CD8-positive, alpha-beta memory T cell (primary cell): Measurements from ENCODE around the gene PMIS2. TPM values are rescaled to one million over a fixed set of nuclear protein-coding genes. Genes with fewer than 3 reads are reported as not detected.

Experiments
- CTCF ChIA-PET: fragments of 350-600 bp; sonication (Branson Sonifier 250); formaldehyde crosslinking; loops from one replicate; lab custom pipeline; 2021; ENCODE audit warnings: antibody characterized with exemption; lab: Charles Lee
- POLR2A ChIA-PET: fragments of 350-600 bp; sonication (Branson Sonifier 250); formaldehyde crosslinking; loops from one replicate; lab custom pipeline; 2021; ENCODE audit warnings: antibody characterized with exemption; lab: Charles Lee
- DNase-seq, 5 donors: peaks; one replicate each; pipeline versions ENCODE4 v3.0.0 to v3.0.0-alpha.2; 2020 to 2022; ENCODE audit warnings: mixed read lengths in 1 of 5
- H3K27ac ChIP-seq: one replicate; pipeline ENCODE4 v1.7.0; 2013; ENCODE audit warnings: low read depth, mild to moderate bottlenecking, low read length, moderate library complexity
- H3K27me3 ChIP-seq: 2 replicates; pipeline ENCODE4 v1.7.0; 2013; ENCODE audit warnings: low read length, mild to moderate bottlenecking; ENCODE audit not compliant: insufficient read depth, poor library complexity, severe bottlenecking
- H3K36me3 ChIP-seq: 2 replicates; pipeline ENCODE4 v1.7.0; 2013; ENCODE audit warnings: mild to moderate bottlenecking, low read length, moderate library complexity; ENCODE audit not compliant: insufficient read depth
- H3K4me1 ChIP-seq: 2 replicates; pipeline ENCODE4 v1.7.0; 2013; ENCODE audit warnings: mild to moderate bottlenecking, low read length, moderate library complexity; ENCODE audit not compliant: insufficient read depth
- H3K4me3 ChIP-seq: 2 replicates; pipeline ENCODE4 v1.7.0; 2013; ENCODE audit warnings: mild to moderate bottlenecking, low read length
- H3K9me3 ChIP-seq: 2 replicates; pipeline ENCODE4 v1.7.0; 2013; ENCODE audit warnings: mild to moderate bottlenecking, low read length
- H3K27ac Mint-ChIP-seq, 8 donors: one replicate each; pipeline ENCODE4 v1.8.0; 2020 to 2021; ENCODE audit warnings: mixed read lengths in 8 of 8, mild to moderate bottlenecking in 6 of 8, inconsistent platforms in 3 of 8, moderate library complexity in 3 of 8
- H3K27me3 Mint-ChIP-seq, 2 donors: one replicate each; pipeline ENCODE4 v1.8.0; 2020 to 2021; ENCODE audit warnings: mixed read lengths in 2 of 2, mild to moderate bottlenecking in 1 of 2, moderate library complexity in 1 of 2
- H3K36me3 Mint-ChIP-seq, 3 donors: one replicate each; pipeline ENCODE4 v1.8.0; 2020 to 2021; ENCODE audit warnings: mixed read lengths in 3 of 3, inconsistent platforms in 1 of 3, mild to moderate bottlenecking in 1 of 3
- H3K4me1 Mint-ChIP-seq, 3 donors: one replicate each; pipeline ENCODE4 v1.8.0; 2020 to 2021; ENCODE audit warnings: mixed read lengths in 3 of 3, inconsistent platforms in 1 of 3, mild to moderate bottlenecking in 1 of 3
- H3K4me3 Mint-ChIP-seq, 7 donors: one replicate each; pipeline ENCODE4 v1.8.0; 2020 to 2021; ENCODE audit warnings: mixed read lengths in 7 of 7, mild to moderate bottlenecking in 6 of 7, moderate library complexity in 4 of 7, inconsistent platforms in 2 of 7
- H3K9me3 Mint-ChIP-seq, 5 donors: one replicate each; pipeline ENCODE4 v1.8.0; 2020 to 2022; ENCODE audit warnings: mixed read lengths in 5 of 5, mild to moderate bottlenecking in 3 of 5, moderate library complexity in 2 of 5, inconsistent platforms in 1 of 5
- polyA plus RNA-seq: library from polyadenylated mRNA; unstranded; fragments of 300-500 nt; fragmentation: Illumina TruSeq; gene quantifications from one replicate; pipeline ENCODE4 v1.2.3, GENCODE V29; 2021
- total RNA-seq, 2 experiments: library from RNA; stranded (reverse); gene quantifications; one replicate each; pipeline ENCODE4 v1.2.3, GENCODE V29; 2021

The PMIS2 gene
- total and polyA plus RNA-seq, 3 experiments from 2014 or later, result not detected

GRCh38 chr19:35552534-35553384 lies 33.2 kb upstream of the PMIS2 start:
- peaks cover 3 to 16% (median 4%) of the 10 kb centered on the region in 3 donors for H3K36me3 Mint-ChIP-seq

GRCh38 chr19:35553385-35554000 lies 32.5 kb upstream of the PMIS2 start:
- no peaks in the 10 kb centered on the region for H3K9me3 ChIP-seq
- no peaks in the 10 kb centered on the region for H3K9me3 Mint-ChIP-seq
- no peak for DNase-seq
- H3K27me3 ChIP-seq, result peaks cover under 1% of the 10 kb centered on the region
- peaks cover 3 to 13% (median 4%) of the 10 kb centered on the region in 3 donors for H3K36me3 Mint-ChIP-seq
- H3K4me1 Mint-ChIP-seq, result peaks cover 9 to 19% (median 11%) of the 10 kb centered on the region in 3 donors
- no peaks in the 10 kb centered on the region for H3K36me3 ChIP-seq
- no peak overlapping the region for H3K27ac Mint-ChIP-seq
- CTCF ChIA-PET, result no interaction called here
- H3K4me3 ChIP-seq, result no peak overlapping the region
- POLR2A ChIA-PET, result no interaction called here
- H3K27me3 Mint-ChIP-seq, result peaks cover 5 to 18% of the 10 kb centered on the region in 2 donors
- peaks cover 7% of the 10 kb centered on the region for H3K4me1 ChIP-seq
- no peak overlapping the region for H3K27ac ChIP-seq
- H3K4me3 Mint-ChIP-seq, result peak overlapping the region in 1 of 7 donors; percentile 73

More at GRCh38 chr19:35552534-35553384, 33.2 kb upstream of the PMIS2 start:
- no peak for DNase-seq
- no peaks in the 10 kb centered on the region for H3K4me1 ChIP-seq
- peaks cover 7 to 19% (median 10%) of the 10 kb centered on the region in 3 donors for H3K4me1 Mint-ChIP-seq
- H3K27ac ChIP-seq, result no peak overlapping the region
- peaks cover 3 to 15% of the 10 kb centered on the region in 2 donors for H3K27me3 Mint-ChIP-seq
- H3K9me3 Mint-ChIP-seq, result no peaks in the 10 kb centered on the region
- no peaks in the 10 kb centered on the region for H3K36me3 ChIP-seq
- H3K9me3 ChIP-seq, result no peaks in the 10 kb centered on the region
- no peaks in the 10 kb centered on the region for H3K27me3 ChIP-seq
- no peak overlapping the region for H3K4me3 ChIP-seq
- POLR2A ChIA-PET, result no interaction called here
- no peak overlapping the region for H3K4me3 Mint-ChIP-seq
- CTCF ChIA-PET, result interaction anchor here (1.3 kb wide), 1 partner anchor 43 kb away, joined by 4 read pairs; no protein-coding TSS in a partner anchor
- peak overlapping the region in 1 of 8 donors; percentile 12 for H3K27ac Mint-ChIP-seq

DNA sequence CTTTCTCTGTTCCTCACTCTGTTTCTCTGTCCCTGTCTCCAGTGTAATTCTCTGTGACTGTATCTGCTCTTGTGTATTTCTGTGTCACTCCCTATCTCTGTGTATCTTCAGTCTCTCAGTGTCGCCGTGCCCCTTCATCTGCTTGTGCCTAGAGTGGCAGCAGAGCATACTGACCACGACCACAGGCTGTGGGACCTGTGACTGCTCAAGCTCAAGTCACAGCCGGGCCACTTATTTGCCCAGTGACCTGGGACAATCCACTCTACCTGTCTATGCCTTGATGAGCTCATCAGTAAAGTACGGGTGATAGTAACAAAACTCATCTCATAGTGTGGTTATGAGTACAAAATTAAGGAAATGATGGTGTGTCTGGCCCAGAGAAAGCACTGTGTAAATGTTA lies 31.9 kb upstream of the PMIS2 start:
- peaks cover 1 to 10% (median 3%) of the 10 kb centered on the region in 3 donors for H3K36me3 Mint-ChIP-seq
- H3K9me3 ChIP-seq, result no peaks in the 10 kb centered on the region
- H3K4me3 Mint-ChIP-seq, result peak overlapping the region in 1 of 7 donors; percentile 73
- H3K9me3 Mint-ChIP-seq, result no peaks in the 10 kb centered on the region
- H3K27me3 Mint-ChIP-seq, result peaks cover 8 to 22% of the 10 kb centered on the region in 2 donors
- H3K27me3 ChIP-seq, result peaks cover 6% of the 10 kb centered on the region
- H3K36me3 ChIP-seq, result no peaks in the 10 kb centered on the region
- peaks cover 9 to 18% (median 9%) of the 10 kb centered on the region in 3 donors for H3K4me1 Mint-ChIP-seq
- DNase-seq, result no peak
- peaks cover 8% of the 10 kb centered on the region for H3K4me1 ChIP-seq
- ChIA-PET POLR2A (no interaction called here), CTCF (no interaction called here)
- H3K4me3 ChIP-seq, result no peak overlapping the region
- no peak overlapping the region for H3K27ac Mint-ChIP-seq
- H3K27ac ChIP-seq, result no peak overlapping the region

GRCh38 chr19:35555301-35556005 lies 30.5 kb upstream of the PMIS2 start:
- peaks cover 8% of the 10 kb centered on the region for H3K4me1 ChIP-seq
- H3K4me3 ChIP-seq, result no peak overlapping the region
- H3K27ac Mint-ChIP-seq, result peak overlapping the region in 1 of 8 donors; percentile 19
- ChIA-PET CTCF (no interaction called here), POLR2A (no interaction called here)
- peaks cover 13 to 34% of the 10 kb centered on the region in 2 donors for H3K27me3 Mint-ChIP-seq
- H3K27ac ChIP-seq, result no peak overlapping the region
- DNase-seq, result no peak
- H3K9me3 ChIP-seq, result no peaks in the 10 kb centered on the region
- peaks cover 7 to 15% (median 9%) of the 10 kb centered on the region in 3 donors for H3K4me1 Mint-ChIP-seq
- H3K36me3 ChIP-seq, result no peaks in the 10 kb centered on the region
- no peak overlapping the region for H3K4me3 Mint-ChIP-seq
- H3K36me3 Mint-ChIP-seq, result peaks cover 0 to 6% (median 3%) of the 10 kb centered on the region in 3 donors
- H3K27me3 ChIP-seq, result peaks cover 11% of the 10 kb centered on the region
- H3K9me3 Mint-ChIP-seq, result no peaks in the 10 kb centered on the region

DNA sequence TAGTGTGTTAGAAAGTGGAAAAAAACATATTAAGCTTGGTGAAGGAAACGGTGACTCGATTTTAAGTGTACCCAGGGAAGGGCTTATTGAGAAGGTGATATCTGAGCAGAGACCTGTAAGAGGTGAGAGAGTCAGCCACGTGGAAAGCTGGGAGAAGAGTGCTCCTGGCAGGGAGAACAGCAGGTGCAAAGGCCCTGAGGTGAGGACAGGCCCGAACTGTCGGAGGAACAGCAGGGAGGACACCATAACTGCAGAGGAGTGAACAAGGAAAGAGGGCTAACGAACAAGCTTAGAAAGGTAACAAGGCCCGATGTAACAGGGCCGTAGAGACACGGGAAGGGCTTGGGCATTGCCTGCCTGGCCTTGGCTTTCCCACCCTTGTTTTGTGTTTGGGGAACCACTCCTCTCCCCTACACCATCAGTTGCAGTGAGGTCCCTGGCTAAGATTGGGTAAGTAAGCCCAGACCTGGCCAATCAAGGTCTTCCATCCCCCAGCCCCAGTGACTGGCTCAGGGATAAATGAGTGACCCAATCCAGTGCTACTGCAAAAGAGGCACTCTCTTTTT lies 29.9 kb upstream of the PMIS2 start:
- peaks cover 11% of the 10 kb centered on the region for H3K27me3 ChIP-seq
- H3K4me1 ChIP-seq, result peaks cover 8% of the 10 kb centered on the region
- no peak overlapping the region for H3K27ac ChIP-seq
- no peaks in the 10 kb centered on the region for H3K9me3 ChIP-seq
- peaks cover 7 to 15% (median 9%) of the 10 kb centered on the region in 3 donors for H3K4me1 Mint-ChIP-seq
- H3K9me3 Mint-ChIP-seq, result no peaks in the 10 kb centered on the region
- CTCF ChIA-PET, result no interaction called here
- peak overlapping the region in 1 of 7 donors; percentile 52 for H3K4me3 Mint-ChIP-seq
- H3K4me3 ChIP-seq, result no peak overlapping the region
- POLR2A ChIA-PET, result no interaction called here
- DNase-seq, result no peak
- H3K36me3 ChIP-seq, result no peaks in the 10 kb centered on the region
- peaks cover 20 to 41% of the 10 kb centered on the region in 2 donors for H3K27me3 Mint-ChIP-seq
- H3K27ac Mint-ChIP-seq, result peak overlapping the region in 1 of 8 donors; percentile 19
- H3K36me3 Mint-ChIP-seq, result peaks cover 0 to 3% (median 0%) of the 10 kb centered on the region in 3 donors

- Mint-ChIP-seq H3K9me3 (no peaks in the 10 kb centered on the region), H3K27me3 (peaks cover 26 to 48% of the 10 kb centered on the region in 2 donors), H3K27ac (no peak overlapping the region), H3K4me1 (peaks cover 7 to 15% (median 9%) of the 10 kb centered on the region in 3 donors), H3K36me3 (peaks cover 0 to 3% (median 0%) of the 10 kb centered on the region in 3 donors), H3K4me3 (peak overlapping the region in 6 of 7 donors; percentile 35 to 86 (median 61))
- H3K27ac ChIP-seq, result no peak overlapping the region
- POLR2A ChIA-PET, result no interaction called here
- DNase-seq, result no peak
- CTCF ChIA-PET, result interaction anchor here (1.4 kb wide), 1 partner anchor 9 kb away, joined by 6 read pairs; no protein-coding TSS in a partner anchor
- H3K4me3 ChIP-seq, result no peak overlapping the region
- peaks cover 11% of the 10 kb centered on the region for H3K27me3 ChIP-seq
- peaks cover 8% of the 10 kb centered on the region for H3K4me1 ChIP-seq
- H3K9me3 ChIP-seq, result no peaks in the 10 kb centered on the region
- H3K36me3 ChIP-seq, result no peaks in the 10 kb centered on the region
Measured at GRCh38 chr19:35556846-35557538, 29.0 kb upstream of the PMIS2 start.
